HEK293 (cell line): Measurements from ENCODE around the gene ZRANB1.

Source experiments
- CTCF ChIA-PET: fragments of 350-600 bp; formaldehyde crosslinking; extraction: SDS; loops from one replicate; lab custom pipeline; 2021; ENCODE audit warnings: antibody characterized with exemption; lab: Yijun Ruan, JAX
- POLR2A ChIA-PET: fragments of 300-600 bp; formaldehyde crosslinking; extraction: SDS; loops from one replicate; lab custom pipeline; 2020; ENCODE audit warnings: antibody characterized with exemption, inconsistent platforms; lab: Yijun Ruan, JAX
- H3K27ac ChIP-seq: fragments of 200-500 bp; sonication (Bioruptor generic); 2 replicates; pipeline ENCODE4 v1.5.1; 2014; ENCODE audit warnings: low read depth, low read length, control low read depth, inconsistent platforms; ENCODE audit errors: extremely low read depth
- H3K36me3 ChIP-seq, 2 experiments: fragments of 200-500 bp in 1 of 2; sonication (Bioruptor generic) in 1 of 2; 1 replicate in 1 of 2; 2 replicates in 1 of 2; pipeline ENCODE4 v1.5.1; 2014 to 2017; ENCODE audit warnings: inconsistent platforms in 2 of 2, low read length in 2 of 2; ENCODE audit not compliant: control insufficient read depth in 2 of 2, insufficient read depth in 1 of 2
- H3K4me1 ChIP-seq: fragments of 200-500 bp; sonication (Bioruptor generic); 2 replicates; pipeline ENCODE4 v1.5.1; 2014; ENCODE audit warnings: mild to moderate bottlenecking, low read length, inconsistent platforms; ENCODE audit not compliant: control insufficient read depth, insufficient read depth
- H3K4me3 ChIP-seq: 2 replicates; pipeline ENCODE4 v1.5.1; 2011; ENCODE audit warnings: low read depth, mild to moderate bottlenecking, control low read depth, low read length, moderate library complexity
- H3K9me3 ChIP-seq: fragments of 200-500 bp; sonication (Bioruptor generic); 2 replicates; pipeline ENCODE4 v1.5.1; 2014; ENCODE audit warnings: low read depth, low read length, inconsistent platforms; ENCODE audit not compliant: control insufficient read depth, insufficient read depth
- AEBP2 ChIP-seq: fragments of 450-650 bp; formaldehyde crosslinking; IDR thresholded peaks from 2 replicates; pipeline ENCODE4 v1.5.1; 2016; ENCODE audit warnings: missing biosample characterization, missing genetic modification characterization, borderline replicate concordance
- KLF1 ChIP-seq: fragments of 450-650 bp; formaldehyde crosslinking; IDR thresholded peaks from 2 replicates; pipeline ENCODE4 v1.5.1; 2016; ENCODE audit warnings: missing biosample characterization, missing genetic modification characterization
- KLF16 ChIP-seq: fragments of 450-650 bp; formaldehyde crosslinking; IDR thresholded peaks from 2 replicates; pipeline ENCODE4 v1.5.1; 2017; ENCODE audit warnings: missing biosample characterization, missing genetic modification characterization
- KLF9 ChIP-seq: fragments of 450-650 bp; formaldehyde crosslinking; IDR thresholded peaks from 2 replicates; pipeline ENCODE4 v1.5.1; 2016; ENCODE audit warnings: missing biosample characterization, missing genetic modification characterization, low read depth
- SETDB1 ChIP-seq: IDR thresholded peaks from one replicate; pipeline ENCODE4 v1.6.1; 2017; ENCODE audit warnings: mild to moderate bottlenecking, low read length, moderate library complexity, mixed read lengths; ENCODE audit not compliant: insufficient read length
- TCF7L2 ChIP-seq: IDR thresholded peaks from 2 replicates; pipeline ENCODE4 v1.6.1; 2011; ENCODE audit warnings: low read depth, mild to moderate bottlenecking, inconsistent platforms, low read length, moderate library complexity, borderline replicate concordance
- ZBTB11 ChIP-seq: fragments of 450-650 bp; formaldehyde crosslinking; conservative IDR thresholded peaks from 2 replicates; pipeline ENCODE4 v1.5.1; 2016; ENCODE audit warnings: low read depth, missing biosample characterization, missing genetic modification characterization
- ZBTB21 ChIP-seq: fragments of 450-650 bp; formaldehyde crosslinking; IDR thresholded peaks from 2 replicates; pipeline ENCODE4 v1.5.1; 2017; ENCODE audit warnings: missing biosample characterization, missing genetic modification characterization
- ZFP37 ChIP-seq: fragments of 450-650 bp; formaldehyde crosslinking; IDR thresholded peaks from 2 replicates; pipeline ENCODE4 v1.5.1; 2016; ENCODE audit warnings: missing biosample characterization, missing genetic modification characterization
- ZIC2 ChIP-seq: fragments of 450-650 bp; formaldehyde crosslinking; IDR thresholded peaks from 2 replicates; pipeline ENCODE4 v1.5.1; 2016; ENCODE audit warnings: missing biosample characterization, missing genetic modification characterization
- ZNF10 ChIP-seq: fragments of 450-650 bp; formaldehyde crosslinking; IDR thresholded peaks from 2 replicates; pipeline ENCODE4 v1.5.1; 2017; ENCODE audit warnings: missing biosample characterization, missing genetic modification characterization
- ZNF354C ChIP-seq: fragments of 450-650 bp; formaldehyde crosslinking; IDR thresholded peaks from 2 replicates; pipeline ENCODE4 v1.5.1; 2016; ENCODE audit warnings: missing biosample characterization, missing genetic modification characterization, low read depth, borderline replicate concordance
- ZNF561 ChIP-seq: fragments of 450-650 bp; IDR thresholded peaks from 2 replicates; pipeline ENCODE4 v1.5.1; 2018; ENCODE audit warnings: missing biosample characterization, missing genetic modification characterization, borderline replicate concordance
- ZNF580 ChIP-seq: fragments of 450-650 bp; formaldehyde crosslinking; IDR thresholded peaks from 2 replicates; pipeline ENCODE4 v1.5.1; 2016; ENCODE audit warnings: missing biosample characterization, missing genetic modification characterization
- ZNF768 ChIP-seq: fragments of 450-650 bp; formaldehyde crosslinking; IDR thresholded peaks from 2 replicates; pipeline ENCODE4 v1.5.1; 2018; ENCODE audit warnings: missing biosample characterization, mild to moderate bottlenecking, missing genetic modification characterization
- ZXDB ChIP-seq: fragments of 450-650 bp; formaldehyde crosslinking; IDR thresholded peaks from 2 replicates; pipeline ENCODE4 v1.5.1; 2016; ENCODE audit warnings: missing biosample characterization, missing genetic modification characterization

Gene ZRANB1

GRCh38 chr10:124902462-124902861 lies 39.5 kb upstream of the ZRANB1 start:
- POLR2A ChIA-PET: no interaction called here
- Histone ChIP-seq H3K4me1 (no peaks in the 10 kb centered on the region), H3K4me3 (no peak overlapping the region), H3K9me3 (no peaks in the 10 kb centered on the region)
- no peak for TF ChIP-seq ZNF561 (tag by site-specific recombination)
- TF ChIP-seq ZNF354C (tag by site-specific recombination): no peak
- TF ChIP-seq ZBTB11 (tag by site-specific recombination): no peak
- TF ChIP-seq AEBP2 (tag by site-specific recombination): no peak
- no peak for TF ChIP-seq KLF9 (tag by site-specific recombination)
- no peak for TF ChIP-seq SETDB1
- no peak for TF ChIP-seq ZNF580 (tag by site-specific recombination)
- TF ChIP-seq ZFP37: no peak
- TF ChIP-seq ZNF10 (tag by site-specific recombination): no peak
- no peak for TF ChIP-seq TCF7L2
- no peak for TF ChIP-seq KLF16
- TF ChIP-seq KLF1 (tag by site-specific recombination): no peak
- TF ChIP-seq, all 188 proteins: peak for 0
- Histone ChIP-seq H3K36me3 (no peaks in the 10 kb centered on the region), H3K27ac (no peak overlapping the region)
- CTCF ChIA-PET: no interaction called here

- H3K9me3 ChIP-seq: no peaks in the 10 kb centered on the region
- H3K4me1 ChIP-seq: no peaks in the 10 kb centered on the region
- ChIA-PET CTCF (no interaction called here), POLR2A (no interaction called here)
- no peak overlapping the region for H3K4me3 ChIP-seq
- TF ChIP-seq ZIC2 (tag by site-specific recombination): peak; percentile 52
- TF ChIP-seq ZXDB: no peak
- H3K36me3 ChIP-seq: no peaks in the 10 kb centered on the region
- no peak overlapping the region for H3K27ac ChIP-seq
Observed at GRCh38 chr10:124903111-124903510, 38.8 kb upstream of the ZRANB1 start.

DNA sequence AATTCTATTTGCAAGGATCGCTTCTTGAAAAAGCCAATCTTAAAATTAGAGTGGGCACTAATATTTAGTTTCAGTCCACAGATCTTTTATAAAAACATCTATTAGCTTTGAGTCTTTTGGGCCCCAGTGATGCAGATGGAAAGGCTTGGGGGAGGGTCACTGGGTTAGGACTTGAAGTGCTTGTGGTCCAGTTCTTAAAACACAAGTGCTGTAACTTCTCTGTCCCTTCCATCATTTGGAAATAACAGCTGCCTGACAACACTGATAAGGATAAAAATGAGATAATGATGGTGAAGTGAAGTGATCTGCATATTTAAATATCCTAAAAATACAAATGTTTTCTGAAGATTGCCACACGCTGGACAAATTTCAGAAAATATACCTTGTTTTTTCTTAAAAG lies 37.1 kb upstream of the ZRANB1 start:
- ChIA-PET CTCF (no interaction called here), POLR2A (no interaction called here)
- no peaks in the 10 kb centered on the region for H3K4me1 ChIP-seq
- no peaks in the 10 kb centered on the region for H3K9me3 ChIP-seq
- TF ChIP-seq ZNF768: no peak
- TF ChIP-seq ZBTB21 (tag by site-specific recombination): no peak
- H3K4me3 ChIP-seq: no peak overlapping the region
- H3K27ac ChIP-seq: no peak overlapping the region
- H3K36me3 ChIP-seq: no peaks in the 10 kb centered on the region
